B cell (primary cell): ENCODE measurements around the gene OR10J1. TPM values are rescaled to one million over a fixed set of nuclear protein-coding genes. Genes with fewer than 3 reads are reported as not detected.
"Not testable (repeated sequence)": the region's sequence is repeated elsewhere in the genome, so short reads cannot be mapped to it uniquely, and the experiment has no call there.

Source experiments
- ATAC-seq: fragments of 200-7000 bp; cut with Tn5 transposase; one replicate; pipeline ENCODE4 v1.10.0; 2021; ENCODE audit warnings: low read depth, mild to moderate bottlenecking, moderate number of reproducible peaks, moderate library complexity
- CTCF ChIA-PET: fragments of 350-600 bp; sonication (Branson Sonifier 250); formaldehyde crosslinking; loops from one replicate; lab custom pipeline; 2021; ENCODE audit warnings: antibody characterized with exemption, inconsistent platforms; lab: Charles Lee
- POLR2A ChIA-PET: fragments of 350-600 bp; sonication (Branson Sonifier 250); formaldehyde crosslinking; loops from one replicate; lab custom pipeline; 2021; ENCODE audit warnings: antibody characterized with exemption; lab: Charles Lee
- DNase-seq: peaks from one replicate; pipeline ENCODE4 v3.0.0; 2013
- H2AFZ ChIP-seq: 2 replicates; pipeline ENCODE4 v1.6.1; 2012; ENCODE audit warnings: mild to moderate bottlenecking, low read depth, low read length; ENCODE audit not compliant: insufficient read depth, poor library complexity, severe bottlenecking
- H3K27ac ChIP-seq, 2 donors: 1 replicate in 1 of 2; 2 replicates in 1 of 2; pipeline ENCODE4 v1.5.1; 2012 to 2013; ENCODE audit warnings: low read length in 2 of 2, mild to moderate bottlenecking in 2 of 2, moderate library complexity in 1 of 2
- H3K27me3 ChIP-seq, 4 experiments: fragments of 200-600 bp in 1 of 4; sonication (generic) in 1 of 4; replicated peaks in 1 of 4; 1 replicate in 2 of 4; 2 replicates in 2 of 4; pipeline versions ENCODE4 v1.6.1 to v1.7.0; 2013 to 2016; ENCODE audit warnings: low read length in 3 of 4, mild to moderate bottlenecking in 2 of 4, mixed read lengths in 1 of 4, moderate library complexity in 1 of 4; ENCODE audit not compliant: insufficient read depth in 4 of 4, control insufficient read depth in 3 of 4; ENCODE audit errors: control extremely low read depth in 1 of 4
- H3K36me3 ChIP-seq, 2 experiments: replicated peaks in 1 of 2; 1 replicate in 1 of 2; 2 replicates in 1 of 2; pipeline versions ENCODE4 v1.6.1 to v1.7.1; 2013; ENCODE audit warnings: low read length in 1 of 2; ENCODE audit not compliant: insufficient read depth in 2 of 2, control insufficient read depth in 1 of 2; ENCODE audit errors: control extremely low read depth in 1 of 2, extremely low read depth in 1 of 2
- H3K4me1 ChIP-seq, 2 donors: fragments of 200-600 bp in 1 of 2; sonication (generic) in 1 of 2; 1 replicate in 1 of 2; 2 replicates in 1 of 2; pipeline versions ENCODE4 v1.5.1 to v1.6.1; 2013 to 2017; ENCODE audit warnings: low read length in 2 of 2; ENCODE audit not compliant: control insufficient read depth in 2 of 2, insufficient read depth in 2 of 2
- H3K4me2 ChIP-seq: replicated peaks from 2 replicates; pipeline ENCODE3; 2012; ENCODE audit warnings: mild to moderate bottlenecking, low read depth, low read length; ENCODE audit not compliant: poor library complexity, severe bottlenecking
- H3K4me3 ChIP-seq, 5 experiments: fragments of 200-600 bp in 1 of 5; sonication (generic) in 1 of 5; 1 replicate in 3 of 5; 2 replicates in 2 of 5; pipeline versions ENCODE4 v1.5.1 to v1.7.0; 2011 to 2016; ENCODE audit warnings: low read length in 4 of 5, mild to moderate bottlenecking in 4 of 5, low read depth in 2 of 5, control low read depth in 1 of 5, moderate library complexity in 1 of 5; ENCODE audit not compliant: insufficient read depth in 1 of 5; ENCODE audit errors: control extremely low read depth in 1 of 5, extremely low read depth in 1 of 5
- H3K79me2 ChIP-seq: fragments of 200-600 bp; sonication (generic); one replicate; pipeline ENCODE4 v1.6.0; 2016; ENCODE audit warnings: low read length; ENCODE audit not compliant: control insufficient read depth, insufficient read depth
- H3K9ac ChIP-seq: fragments of 200-600 bp; sonication (generic); 2 replicates; pipeline ENCODE4 v1.6.1; 2017; ENCODE audit warnings: mild to moderate bottlenecking, low read length, moderate library complexity
- H3K9me3 ChIP-seq, 3 donors: one replicate each; pipeline versions ENCODE4 v1.6.1 to v1.7.1; 2013; ENCODE audit warnings: low read length in 2 of 3; ENCODE audit not compliant: control insufficient read depth in 2 of 3, insufficient read depth in 1 of 3; ENCODE audit errors: control extremely low read depth in 1 of 3
- H4K20me1 ChIP-seq: 2 replicates; pipeline ENCODE4 v1.6.0; 2012; ENCODE audit warnings: mild to moderate bottlenecking, low read length; ENCODE audit not compliant: insufficient read depth, control insufficient read depth, poor library complexity, severe bottlenecking
- H3K27ac Mint-ChIP-seq: one replicate; pipeline ENCODE4 v1.8.0; 2021; ENCODE audit warnings: mixed read lengths
- H3K27me3 Mint-ChIP-seq: one replicate; pipeline ENCODE4 v1.8.0; 2021; ENCODE audit warnings: mixed read lengths
- H3K4me1 Mint-ChIP-seq: one replicate; pipeline ENCODE4 v1.8.0; 2021; ENCODE audit warnings: mixed read lengths
- H3K4me3 Mint-ChIP-seq: one replicate; pipeline ENCODE4 v1.8.0; 2021; ENCODE audit warnings: mixed read lengths
- H3K9me3 Mint-ChIP-seq: one replicate; pipeline ENCODE4 v1.8.0; 2022; ENCODE audit warnings: mixed read lengths; ENCODE audit not compliant: insufficient read depth
- CTCF ChIP-seq: fragments of 200-600 bp; IDR thresholded peaks from one replicate; pipeline ENCODE4 v1.8.0; 2022; ENCODE audit warnings: antibody characterized with exemption, mild to moderate bottlenecking
- EZH2 ChIP-seq: IDR thresholded peaks from 2 replicates; pipeline ENCODE4 v1.6.1; 2012; ENCODE audit warnings: borderline replicate concordance, low read depth, mild to moderate bottlenecking, moderate library complexity, low read length; ENCODE audit not compliant: insufficient read depth, poor library complexity, severe bottlenecking
- WGBS: methylation state at CpG from one replicate; pipeline ENCODE4 v1.1.5; 2013; ENCODE audit warnings: missing lambda C conversion rate; ENCODE audit not compliant: insufficient coverage; 5-methylcytosine and 5-hydroxymethylcytosine counted together
- intact Hi-C: fragments of 100-400 bp; cut with micrococcal nuclease; formaldehyde crosslinking; loops from one replicate; pipeline ENCODE4 v1.10.0; 2022
- polyA plus RNA-seq: library from polyadenylated mRNA; depleted of rRNA; stranded (reverse); fragments of >200 nt; gene quantifications from 2 replicates; pipeline ENCODE4 v1.2.3, GENCODE V29; 2012
- total RNA-seq, 2 donors: library from RNA; stranded (reverse); fragments of 120-200 nt in 1 of 2; gene quantifications; 1 replicate in 1 of 2; 2 replicates in 1 of 2; pipeline versions ENCODE4 v1.2.3 to v1.2.4, GENCODE V29; 2013 to 2022

The OR10J1 gene
- total and polyA plus RNA-seq, 2 donors (not counting 1 experiment from before 2014, with no cell fraction given) = not detected

GRCh38 chr1:159448181-159448580, 8.7 kb downstream of the OR10J1 start:
- H3K4me2 ChIP-seq = no peak overlapping the region
- H2AFZ ChIP-seq = no peak overlapping the region
- H3K27me3 Mint-ChIP-seq = peaks cover 1% of the 10 kb centered on the region
- H3K36me3 ChIP-seq = no peaks in the 10 kb centered on the region
- ChIA-PET CTCF (no interaction called here), POLR2A (no interaction called here)
- no peaks in the 10 kb centered on the region for H3K4me1 Mint-ChIP-seq
- no peak overlapping the region for H3K9ac ChIP-seq
- H3K4me3 Mint-ChIP-seq = no peak overlapping the region
- H3K4me1 ChIP-seq = no peaks in the 10 kb centered on the region
- DNase-seq (no peak), ATAC-seq (no peak)
- no peaks in the 10 kb centered on the region for H4K20me1 ChIP-seq
- H3K27ac Mint-ChIP-seq = no peak overlapping the region
- no peak for TF ChIP-seq CTCF
- TF ChIP-seq EZH2 = no peak
- no peak overlapping the region for H3K4me3 ChIP-seq
- WGBS = no CpG with 5 or more reads among the region's 1 CpG
- no peaks in the 10 kb centered on the region for H3K27me3 ChIP-seq
- H3K9me3 Mint-ChIP-seq = peaks cover 2% of the 10 kb centered on the region
- H3K79me2 ChIP-seq = no peaks in the 10 kb centered on the region
- H3K9me3 ChIP-seq = peaks cover 0 to 7% (median 1%) of the 10 kb centered on the region in 3 donors
- H3K27ac ChIP-seq = no peak overlapping the region
- intact Hi-C loops = no loop called here

- H3K4me2 ChIP-seq, H3K4me3 Mint-ChIP-seq, H3K79me2 ChIP-seq, H3K4me3 ChIP-seq, H3K9ac ChIP-seq, ATAC-seq, CTCF ChIA-PET, intact Hi-C loops, H3K4me1 Mint-ChIP-seq, POLR2A ChIA-PET, H3K9me3 Mint-ChIP-seq, H3K36me3 ChIP-seq, H4K20me1 ChIP-seq, H3K27ac ChIP-seq, DNase-seq, H3K4me1 ChIP-seq, H3K27me3 ChIP-seq, H3K27me3 Mint-ChIP-seq, H3K9me3 ChIP-seq, H3K27ac Mint-ChIP-seq, H2AFZ ChIP-seq: not testable (repeated sequence)
- WGBS = 91% methylated on average over 8 of the region's 23 CpGs
Measured at GRCh38 chr1:159449605-159450004, 10.1 kb downstream of the OR10J1 start.
